SK-N-SH treated with all-trans-retinoic acid at 6 μM for 48 hours (cell line): ENCODE measurements around the gene HS3ST5.

Experiments
- ATAC-seq: fragments of 200-7000 bp; cut with Tn5 transposase; 3 replicates; pipeline ENCODE4 v1.9.1; 2020; ENCODE audit warnings: mild to moderate bottlenecking, moderate library complexity
- ARNTL ChIP-seq: fragments of 450-650 bp; formaldehyde crosslinking; IDR thresholded peaks from 2 replicates; pipeline ENCODE4 v1.5.0; 2020; ENCODE audit warnings: low read depth, mild to moderate bottlenecking, moderate library complexity, borderline replicate concordance
- BACH2 ChIP-seq: fragments of 250-450 bp; sonication (Bioruptor Pico); IDR thresholded peaks from 2 replicates; pipeline ENCODE4 v1.9.0; 2021; ENCODE audit warnings: mild to moderate bottlenecking, borderline replicate concordance
- CREB5 ChIP-seq: fragments of 250-450 bp; sonication (Bioruptor Pico); IDR thresholded peaks from 2 replicates; pipeline ENCODE4 v1.5.1; 2020; ENCODE audit warnings: low read depth, mild to moderate bottlenecking, moderate library complexity
- CSDC2 ChIP-seq: fragments of 250-450 bp; sonication (Bioruptor Pico); IDR thresholded peaks from 2 replicates; pipeline ENCODE4 v1.5.0; 2020; ENCODE audit warnings: mild to moderate bottlenecking, moderate library complexity
- ESRRG ChIP-seq: fragments of 250-450 bp; sonication (Bioruptor Pico); IDR thresholded peaks from 2 replicates; pipeline ENCODE4 v1.6.1; 2021; ENCODE audit warnings: mild to moderate bottlenecking
- GLIS3 ChIP-seq: fragments of 250-450 bp; sonication (Bioruptor Pico); IDR thresholded peaks from 2 replicates; pipeline ENCODE4 v1.5.0; 2020; ENCODE audit warnings: mild to moderate bottlenecking, moderate library complexity
- ISL1 ChIP-seq: fragments of 250-450 bp; sonication (Bioruptor Pico); IDR thresholded peaks from 2 replicates; pipeline ENCODE4 v2.1.2; 2022; ENCODE audit warnings: mild to moderate bottlenecking, moderate library complexity
- PATZ1 ChIP-seq: fragments of 250-450 bp; sonication (Bioruptor Pico); IDR thresholded peaks from 2 replicates; pipeline ENCODE4 v1.8.0; 2020; ENCODE audit warnings: mild to moderate bottlenecking, moderate library complexity, borderline replicate concordance
- POU6F1 ChIP-seq: fragments of 250-450 bp; sonication (Bioruptor Pico); IDR thresholded peaks from 2 replicates; pipeline ENCODE4 v1.8.0; 2021; ENCODE audit warnings: low read depth, mild to moderate bottlenecking, moderate library complexity, borderline replicate concordance
- PPARA ChIP-seq: fragments of 250-450 bp; sonication (Bioruptor Pico); IDR thresholded peaks from 2 replicates; pipeline ENCODE4 v1.5.0; 2020; ENCODE audit warnings: mild to moderate bottlenecking, borderline replicate concordance
- RARB ChIP-seq: fragments of 250-450 bp; sonication (Bioruptor Pico); IDR thresholded peaks from 2 replicates; pipeline ENCODE4 v1.8.0; 2021; ENCODE audit warnings: mild to moderate bottlenecking, moderate library complexity
- SNAI2 ChIP-seq: fragments of 250-450 bp; sonication (Bioruptor Pico); IDR thresholded peaks from 2 replicates; pipeline ENCODE4 v1.5.0; 2020; ENCODE audit warnings: mild to moderate bottlenecking, moderate library complexity
- TCF4 ChIP-seq: fragments of 250-450 bp; sonication (Bioruptor Pico); IDR thresholded peaks from 2 replicates; pipeline ENCODE4 v1.8.0; 2021; ENCODE audit warnings: mild to moderate bottlenecking, moderate library complexity, borderline replicate concordance
- TOX ChIP-seq: fragments of 250-450 bp; sonication (Bioruptor Pico); IDR thresholded peaks from 2 replicates; pipeline ENCODE4 v1.8.0; 2021; ENCODE audit warnings: mild to moderate bottlenecking, moderate library complexity, borderline replicate concordance
- ZC3H10 ChIP-seq: fragments of 250-450 bp; sonication (Bioruptor Pico); IDR thresholded peaks from 2 replicates; pipeline ENCODE4 v1.5.1; 2021; ENCODE audit warnings: mild to moderate bottlenecking, moderate library complexity
- ZFP3 ChIP-seq: fragments of 250-450 bp; sonication (Bioruptor Pico); IDR thresholded peaks from 2 replicates; pipeline ENCODE4 v1.5.0; 2020; ENCODE audit warnings: mild to moderate bottlenecking, moderate library complexity
- ZFP30 ChIP-seq: fragments of 450-650 bp; formaldehyde crosslinking; IDR thresholded peaks from 2 replicates; pipeline ENCODE4 v1.5.0; 2022; ENCODE audit warnings: mild to moderate bottlenecking, moderate library complexity
- ZNF565 ChIP-seq: fragments of 450-650 bp; formaldehyde crosslinking; conservative IDR thresholded peaks from 2 replicates; pipeline ENCODE4 v1.5.0; 2020; ENCODE audit warnings: low read depth, mild to moderate bottlenecking, moderate library complexity
- ZNF70 ChIP-seq: fragments of 450-650 bp; formaldehyde crosslinking; IDR thresholded peaks from 2 replicates; pipeline ENCODE4 v1.5.0; 2020; ENCODE audit warnings: mild to moderate bottlenecking, moderate library complexity
- ZNF8 ChIP-seq: fragments of 450-650 bp; formaldehyde crosslinking; IDR thresholded peaks from 2 replicates; pipeline ENCODE4 v1.5.0; 2020; ENCODE audit warnings: mild to moderate bottlenecking, moderate library complexity
- TF ChIP-seq, protein P1 (sequence below): fragments of 250-450 bp; sonication (Bioruptor Pico); IDR thresholded peaks from 2 replicates; pipeline ENCODE4 v1.5.0; 2020; ENCODE audit warnings: mild to moderate bottlenecking, moderate library complexity
- TF ChIP-seq, protein P2 (sequence below): fragments of 250-450 bp; sonication (Bioruptor Pico); IDR thresholded peaks from 2 replicates; pipeline ENCODE4 v1.5.1; 2021; ENCODE audit warnings: mild to moderate bottlenecking, moderate library complexity

Gene HS3ST5

GRCh38 chr6:114170958-114171387 lies 171.8 kb downstream of the HS3ST5 start:
- TF ChIP-seq, protein P1, sequence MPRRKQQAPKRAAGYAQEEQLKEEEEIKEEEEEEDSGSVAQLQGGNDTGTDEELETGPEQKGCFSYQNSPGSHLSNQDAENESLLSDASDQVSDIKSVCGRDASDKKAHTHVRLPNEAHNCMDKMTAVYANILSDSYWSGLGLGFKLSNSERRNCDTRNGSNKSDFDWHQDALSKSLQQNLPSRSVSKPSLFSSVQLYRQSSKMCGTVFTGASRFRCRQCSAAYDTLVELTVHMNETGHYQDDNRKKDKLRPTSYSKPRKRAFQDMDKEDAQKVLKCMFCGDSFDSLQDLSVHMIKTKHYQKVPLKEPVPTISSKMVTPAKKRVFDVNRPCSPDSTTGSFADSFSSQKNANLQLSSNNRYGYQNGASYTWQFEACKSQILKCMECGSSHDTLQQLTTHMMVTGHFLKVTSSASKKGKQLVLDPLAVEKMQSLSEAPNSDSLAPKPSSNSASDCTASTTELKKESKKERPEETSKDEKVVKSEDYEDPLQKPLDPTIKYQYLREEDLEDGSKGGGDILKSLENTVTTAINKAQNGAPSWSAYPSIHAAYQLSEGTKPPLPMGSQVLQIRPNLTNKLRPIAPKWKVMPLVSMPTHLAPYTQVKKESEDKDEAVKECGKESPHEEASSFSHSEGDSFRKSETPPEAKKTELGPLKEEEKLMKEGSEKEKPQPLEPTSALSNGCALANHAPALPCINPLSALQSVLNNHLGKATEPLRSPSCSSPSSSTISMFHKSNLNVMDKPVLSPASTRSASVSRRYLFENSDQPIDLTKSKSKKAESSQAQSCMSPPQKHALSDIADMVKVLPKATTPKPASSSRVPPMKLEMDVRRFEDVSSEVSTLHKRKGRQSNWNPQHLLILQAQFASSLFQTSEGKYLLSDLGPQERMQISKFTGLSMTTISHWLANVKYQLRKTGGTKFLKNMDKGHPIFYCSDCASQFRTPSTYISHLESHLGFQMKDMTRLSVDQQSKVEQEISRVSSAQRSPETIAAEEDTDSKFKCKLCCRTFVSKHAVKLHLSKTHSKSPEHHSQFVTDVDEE (CRISPR knock-in tag): no peak
- no peak for TF ChIP-seq TCF4 (CRISPR knock-in tag)
- no peak for TF ChIP-seq BACH2
- no peak for TF ChIP-seq POU6F1
- TF ChIP-seq ZFP3 (CRISPR knock-in tag): no peak
- TF ChIP-seq ESRRG (CRISPR knock-in tag): no peak
- no peak for TF ChIP-seq CSDC2 (CRISPR knock-in tag)
- no peak for TF ChIP-seq ZC3H10 (CRISPR knock-in tag)
- TF ChIP-seq SNAI2 (CRISPR knock-in tag): no peak
- no peak for TF ChIP-seq ZNF8 (CRISPR knock-in tag)
- TF ChIP-seq CREB5 (CRISPR knock-in tag): no peak
- TF ChIP-seq RARB: no peak
- no peak for TF ChIP-seq ZNF70 (CRISPR knock-in tag)
- no peak for TF ChIP-seq ZNF565 (CRISPR knock-in tag)
- TF ChIP-seq, protein P2, sequence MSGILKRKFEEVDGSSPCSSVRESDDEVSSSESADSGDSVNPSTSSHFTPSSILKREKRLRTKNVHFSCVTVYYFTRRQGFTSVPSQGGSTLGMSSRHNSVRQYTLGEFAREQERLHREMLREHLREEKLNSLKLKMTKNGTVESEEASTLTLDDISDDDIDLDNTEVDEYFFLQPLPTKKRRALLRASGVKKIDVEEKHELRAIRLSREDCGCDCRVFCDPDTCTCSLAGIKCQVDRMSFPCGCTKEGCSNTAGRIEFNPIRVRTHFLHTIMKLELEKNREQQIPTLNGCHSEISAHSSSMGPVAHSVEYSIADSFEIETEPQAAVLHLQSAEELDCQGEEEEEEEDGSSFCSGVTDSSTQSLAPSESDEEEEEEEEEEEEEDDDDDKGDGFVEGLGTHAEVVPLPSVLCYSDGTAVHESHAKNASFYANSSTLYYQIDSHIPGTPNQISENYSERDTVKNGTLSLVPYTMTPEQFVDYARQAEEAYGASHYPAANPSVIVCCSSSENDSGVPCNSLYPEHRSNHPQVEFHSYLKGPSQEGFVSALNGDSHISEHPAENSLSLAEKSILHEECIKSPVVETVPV (CRISPR knock-in tag): no peak
- TF ChIP-seq ARNTL: no peak
- ATAC-seq: no peak

- TF ChIP-seq ISL1 (CRISPR knock-in tag): no peak
- TF ChIP-seq GLIS3 (CRISPR knock-in tag): no peak
- TF ChIP-seq PATZ1 (CRISPR knock-in tag): no peak
- TF ChIP-seq SNAI2 (CRISPR knock-in tag): no peak
- TF ChIP-seq TOX: no peak
- TF ChIP-seq, protein P1 (CRISPR knock-in tag): no peak
- TF ChIP-seq TCF4 (CRISPR knock-in tag): no peak
- TF ChIP-seq ZNF8 (CRISPR knock-in tag): no peak
- no peak for TF ChIP-seq ARNTL
- no peak for TF ChIP-seq RARB
- no peak for TF ChIP-seq CSDC2 (CRISPR knock-in tag)
- TF ChIP-seq ZNF565 (CRISPR knock-in tag): no peak
- no peak for TF ChIP-seq BACH2
- TF ChIP-seq ZFP30 (CRISPR knock-in tag): no peak
- TF ChIP-seq ESRRG (CRISPR knock-in tag): no peak
- TF ChIP-seq PPARA (CRISPR knock-in tag): no peak
- no peak for TF ChIP-seq ZNF70 (CRISPR knock-in tag)
- TF ChIP-seq ZC3H10 (CRISPR knock-in tag): no peak
- TF ChIP-seq, all 23 proteins: peak for 0
- no peak for ATAC-seq
Observed at GRCh38 chr6:114170372-114170771, 172.5 kb downstream of the HS3ST5 start.
